ENCODE measurements around the gene CCK. TPM values are rescaled to one million over a fixed set of nuclear protein-coding genes. Genes with fewer than 3 reads are reported as not detected.

Gene CCK
- total RNA-seq, 1 donor from 2014 or later = not detected

GRCh38 chr3:42247576-42248027 is 18.4 kb downstream of the CCK start:
- peak in 1 of 2 experiments; percentile 75 for DNase-seq (ENCODE audit: low spot score in 2 of 2, unreplicated experiment in 2 of 2)
- no peaks in the 10 kb centered on the region for H3K4me1 Mint-ChIP-seq
- TF ChIP-seq, protein P1, sequence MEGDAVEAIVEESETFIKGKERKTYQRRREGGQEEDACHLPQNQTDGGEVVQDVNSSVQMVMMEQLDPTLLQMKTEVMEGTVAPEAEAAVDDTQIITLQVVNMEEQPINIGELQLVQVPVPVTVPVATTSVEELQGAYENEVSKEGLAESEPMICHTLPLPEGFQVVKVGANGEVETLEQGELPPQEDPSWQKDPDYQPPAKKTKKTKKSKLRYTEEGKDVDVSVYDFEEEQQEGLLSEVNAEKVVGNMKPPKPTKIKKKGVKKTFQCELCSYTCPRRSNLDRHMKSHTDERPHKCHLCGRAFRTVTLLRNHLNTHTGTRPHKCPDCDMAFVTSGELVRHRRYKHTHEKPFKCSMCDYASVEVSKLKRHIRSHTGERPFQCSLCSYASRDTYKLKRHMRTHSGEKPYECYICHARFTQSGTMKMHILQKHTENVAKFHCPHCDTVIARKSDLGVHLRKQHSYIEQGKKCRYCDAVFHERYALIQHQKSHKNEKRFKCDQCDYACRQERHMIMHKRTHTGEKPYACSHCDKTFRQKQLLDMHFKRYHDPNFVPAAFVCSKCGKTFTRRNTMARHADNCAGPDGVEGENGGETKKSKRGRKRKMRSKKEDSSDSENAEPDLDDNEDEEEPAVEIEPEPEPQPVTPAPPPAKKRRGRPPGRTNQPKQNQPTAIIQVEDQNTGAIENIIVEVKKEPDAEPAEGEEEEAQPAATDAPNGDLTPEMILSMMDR (IDR thresholded peaks at IDR 0.05; ENCODE audit: unreplicated experiment) = peak; percentile 79
- no peak overlapping the region for H3K4me3 Mint-ChIP-seq
- H3K36me3 Mint-ChIP-seq = no peaks in the 10 kb centered on the region
- H3K9me3 Mint-ChIP-seq = no peaks in the 10 kb centered on the region
- peaks cover 69% of the 10 kb centered on the region for H3K27me3 Mint-ChIP-seq (ENCODE audit: low read depth)
- H3K27ac Mint-ChIP-seq = no peak overlapping the region

GRCh38 chr3:42246091-42246490 is 19.9 kb downstream of the CCK start:
- Mint-ChIP-seq H3K4me3 (no peak overlapping the region), H3K36me3 (no peaks in the 10 kb centered on the region), H3K27me3 (ENCODE audit: low read depth) (peaks cover 59% of the 10 kb centered on the region), H3K9me3 (no peaks in the 10 kb centered on the region), H3K4me1 (no peaks in the 10 kb centered on the region), H3K27ac (no peak overlapping the region)
- DNase-seq (ENCODE audit: low spot score in 2 of 2, unreplicated experiment in 2 of 2) = no peak
- TF ChIP-seq, protein P1 (IDR thresholded peaks at IDR 0.05; ENCODE audit: unreplicated experiment) = no peak

DNA sequence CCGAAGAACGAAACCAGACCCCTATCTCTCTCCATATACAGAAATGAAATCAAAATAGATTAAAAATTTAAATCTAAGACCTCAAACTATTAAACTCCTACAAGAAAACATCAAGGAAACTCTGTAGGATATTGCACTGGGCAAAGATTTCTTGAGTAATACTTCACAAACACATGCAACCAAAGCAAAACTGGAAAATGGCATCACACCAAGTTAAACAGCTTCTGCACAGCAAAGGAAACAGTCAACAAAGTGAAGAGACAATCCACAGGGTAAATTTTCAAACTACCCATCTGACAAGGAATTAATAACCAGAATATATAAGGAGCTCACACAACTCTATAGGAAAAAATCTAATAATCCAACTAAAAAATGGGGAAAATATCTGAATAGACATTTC is 29.4 kb downstream of the CCK start:
- no peak overlapping the region for H3K4me3 Mint-ChIP-seq
- no peaks in the 10 kb centered on the region for H3K36me3 Mint-ChIP-seq
- H3K4me1 Mint-ChIP-seq = no peaks in the 10 kb centered on the region
- DNase-seq (ENCODE audit: low spot score in 2 of 2, unreplicated experiment in 2 of 2) = no peak
- peaks cover 16% of the 10 kb centered on the region for H3K27me3 Mint-ChIP-seq (ENCODE audit: low read depth)
- no peak overlapping the region for H3K27ac Mint-ChIP-seq
- TF ChIP-seq, protein P1 (IDR thresholded peaks at IDR 0.05; ENCODE audit: unreplicated experiment) = no peak
- H3K9me3 Mint-ChIP-seq = peaks cover 27% of the 10 kb centered on the region

GRCh38 chr3:42235532-42235931 is 30.5 kb downstream of the CCK start:
- TF ChIP-seq, protein P1 (IDR thresholded peaks at IDR 0.05; ENCODE audit: unreplicated experiment) = no peak
- no peak overlapping the region for H3K4me3 Mint-ChIP-seq
- no peaks in the 10 kb centered on the region for H3K36me3 Mint-ChIP-seq
- peaks cover 20% of the 10 kb centered on the region for H3K27me3 Mint-ChIP-seq (ENCODE audit: low read depth)
- H3K27ac Mint-ChIP-seq = no peak overlapping the region
- no peaks in the 10 kb centered on the region for H3K4me1 Mint-ChIP-seq
- peaks cover 27% of the 10 kb centered on the region for H3K9me3 Mint-ChIP-seq
- DNase-seq (ENCODE audit: low spot score in 2 of 2, unreplicated experiment in 2 of 2) = no peak

- H3K27me3 Mint-ChIP-seq (ENCODE audit: low read depth) = peaks cover 19% of the 10 kb centered on the region
- H3K27ac Mint-ChIP-seq = no peak overlapping the region
- peaks cover 3% of the 10 kb centered on the region for H3K4me1 Mint-ChIP-seq
- TF ChIP-seq, protein P1 (IDR thresholded peaks at IDR 0.05; ENCODE audit: unreplicated experiment) = no peak
- peaks cover 5% of the 10 kb centered on the region for H3K36me3 Mint-ChIP-seq
- no peak for DNase-seq (ENCODE audit: low spot score in 2 of 2, unreplicated experiment in 2 of 2)
- H3K4me3 Mint-ChIP-seq = no peak overlapping the region
- peaks cover 9% of the 10 kb centered on the region for H3K9me3 Mint-ChIP-seq
These were observed 35.1 kb downstream of the CCK start for GRCh38 chr3:42230860-42231259.
